ENCODE data around the gene FKRP.
A peak's percentile ranks its signal among the peaks of the same experiment; 100 is the strongest.
"Not testable (repeated sequence)": the region's sequence is repeated elsewhere in the genome, so short reads cannot be mapped to it uniquely, and the experiment has no call there.

The FKRP gene

DNA sequence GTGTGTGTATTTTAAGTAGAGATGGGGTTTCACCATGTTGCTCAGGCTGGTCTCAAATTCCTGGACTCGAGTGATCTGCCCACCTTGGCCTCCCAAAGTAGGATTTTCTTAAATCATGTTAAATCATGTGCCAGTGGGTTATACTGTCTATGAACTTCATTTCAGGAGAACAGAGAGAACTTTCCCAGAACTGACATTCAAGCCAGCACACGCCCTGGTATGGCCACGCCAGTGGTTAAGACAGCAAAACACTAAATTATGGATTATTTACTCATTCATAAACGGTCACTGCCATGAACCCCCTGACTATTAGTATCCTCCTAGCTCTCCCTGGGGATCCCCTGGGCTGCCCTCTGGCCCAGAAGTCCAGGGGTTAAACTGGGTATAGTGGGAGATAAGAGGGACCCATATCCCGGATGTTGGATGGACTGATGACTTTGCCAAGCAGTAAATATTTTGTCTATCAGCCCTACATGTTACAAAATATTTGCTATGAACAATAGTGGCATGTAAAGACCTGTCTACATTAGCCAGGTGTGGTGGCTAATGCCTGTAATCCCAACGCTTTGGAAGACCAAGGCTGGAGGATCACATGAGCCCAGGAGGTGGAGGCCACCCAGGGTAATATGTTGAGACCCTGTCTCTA lies 16.5 kb downstream of the FKRP start:
- DNase-seq (ENCODE audit: extremely low read depth, low read depth): no peak
- TF ChIP-seq, protein P1, sequence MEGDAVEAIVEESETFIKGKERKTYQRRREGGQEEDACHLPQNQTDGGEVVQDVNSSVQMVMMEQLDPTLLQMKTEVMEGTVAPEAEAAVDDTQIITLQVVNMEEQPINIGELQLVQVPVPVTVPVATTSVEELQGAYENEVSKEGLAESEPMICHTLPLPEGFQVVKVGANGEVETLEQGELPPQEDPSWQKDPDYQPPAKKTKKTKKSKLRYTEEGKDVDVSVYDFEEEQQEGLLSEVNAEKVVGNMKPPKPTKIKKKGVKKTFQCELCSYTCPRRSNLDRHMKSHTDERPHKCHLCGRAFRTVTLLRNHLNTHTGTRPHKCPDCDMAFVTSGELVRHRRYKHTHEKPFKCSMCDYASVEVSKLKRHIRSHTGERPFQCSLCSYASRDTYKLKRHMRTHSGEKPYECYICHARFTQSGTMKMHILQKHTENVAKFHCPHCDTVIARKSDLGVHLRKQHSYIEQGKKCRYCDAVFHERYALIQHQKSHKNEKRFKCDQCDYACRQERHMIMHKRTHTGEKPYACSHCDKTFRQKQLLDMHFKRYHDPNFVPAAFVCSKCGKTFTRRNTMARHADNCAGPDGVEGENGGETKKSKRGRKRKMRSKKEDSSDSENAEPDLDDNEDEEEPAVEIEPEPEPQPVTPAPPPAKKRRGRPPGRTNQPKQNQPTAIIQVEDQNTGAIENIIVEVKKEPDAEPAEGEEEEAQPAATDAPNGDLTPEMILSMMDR (IDR thresholded peaks at IDR 0.05; ENCODE audit: low read depth, low read length): no peak

GRCh38 chr19:46764817-46765291 lies 19.0 kb downstream of the FKRP start:
- DNase-seq (ENCODE audit: extremely low read depth, low read depth): no peak
- TF ChIP-seq, protein P1 (IDR thresholded peaks at IDR 0.05; ENCODE audit: low read depth, low read length): no peak

- no peak for DNase-seq (ENCODE audit: extremely low read depth, low read depth)
- TF ChIP-seq, protein P1 (IDR thresholded peaks at IDR 0.05; ENCODE audit: low read depth, low read length): peak; percentile 67
Observed at GRCh38 chr19:46766569-46767317, 20.9 kb downstream of the FKRP start.

DNA sequence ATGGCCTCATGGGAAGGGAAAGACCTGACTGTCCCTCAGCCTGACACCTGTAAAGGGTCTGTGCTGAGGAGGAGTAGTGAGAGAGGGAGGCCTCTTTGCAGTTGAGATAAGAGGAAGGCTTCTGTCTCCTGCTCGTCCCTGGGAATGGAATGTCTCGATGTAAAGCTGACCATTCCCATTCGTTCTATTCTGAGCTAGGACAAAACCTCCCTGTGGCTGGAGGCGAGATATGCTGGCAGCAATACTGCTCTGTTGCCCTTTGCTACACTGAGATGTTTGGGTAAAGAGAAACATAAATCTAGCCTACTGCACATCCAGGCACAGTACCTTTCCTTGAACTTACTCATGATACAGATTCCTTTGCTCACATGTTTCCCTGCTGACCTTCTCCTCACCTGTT lies 22.9 kb downstream of the FKRP start:
- not testable (repeated sequence) for DNase-seq (ENCODE audit: extremely low read depth, low read depth)

DNA sequence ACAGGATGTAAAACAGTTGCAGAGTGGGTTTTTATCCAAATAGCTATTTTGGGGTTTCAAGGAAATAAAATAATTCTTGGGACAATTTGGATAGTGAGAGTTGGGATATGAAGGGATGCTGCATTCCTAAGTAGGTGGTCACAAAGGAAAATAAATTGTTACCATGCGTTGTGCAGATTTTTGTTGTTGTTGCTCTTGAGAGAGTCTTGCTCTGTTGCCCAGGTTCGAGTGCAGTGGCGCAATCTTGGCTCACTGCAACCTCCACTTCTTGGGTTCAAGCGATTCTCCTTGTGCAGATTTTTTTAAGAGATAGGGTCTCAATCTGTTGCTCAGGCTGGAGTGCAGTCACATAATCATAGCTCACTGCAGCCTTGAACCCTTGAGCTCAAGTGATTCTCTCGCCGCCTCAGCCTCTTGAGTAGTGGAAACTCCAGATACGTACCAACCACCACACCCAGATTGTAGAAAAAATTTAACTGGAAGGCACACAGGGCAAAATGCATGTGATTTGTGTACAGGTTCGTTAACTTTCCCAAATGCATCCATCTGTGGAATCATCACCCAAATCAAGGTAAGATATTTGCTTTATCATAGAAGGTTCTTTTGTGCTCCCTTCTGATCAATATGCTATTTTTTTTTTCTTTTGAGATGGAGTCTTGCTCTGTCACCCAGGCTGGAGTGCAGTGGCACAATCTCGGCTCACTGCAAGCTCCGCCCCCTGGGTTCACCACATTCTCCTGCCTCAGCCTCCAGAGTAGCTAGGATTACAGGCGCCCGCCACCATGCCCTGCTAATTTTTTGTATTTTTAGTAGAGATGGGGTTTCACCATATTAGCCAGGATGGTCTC lies 26.5 kb downstream of the FKRP start:
- TF ChIP-seq, protein P1 (IDR thresholded peaks at IDR 0.05; ENCODE audit: low read depth, low read length): no peak
- no peak for DNase-seq (ENCODE audit: extremely low read depth, low read depth)

DNA sequence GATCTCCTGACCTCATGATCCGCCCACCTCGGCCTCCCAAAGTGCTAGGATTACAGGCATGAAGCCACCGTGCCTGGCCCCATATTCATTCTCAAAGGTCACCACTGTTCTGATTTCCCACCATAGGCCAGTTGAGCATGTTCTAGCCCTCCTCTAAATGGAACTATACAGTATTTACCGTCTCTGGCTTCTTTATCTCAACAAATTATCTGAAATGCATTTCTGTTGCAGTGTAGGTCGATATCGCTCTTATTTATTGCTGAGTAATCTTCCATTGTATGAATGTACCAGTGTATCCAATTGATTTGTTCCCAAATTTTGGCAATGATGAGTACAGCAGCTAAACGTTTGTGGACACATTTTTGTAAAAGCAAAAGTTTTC lies 27.2 kb downstream of the FKRP start:
- TF ChIP-seq, protein P1 (IDR thresholded peaks at IDR 0.05; ENCODE audit: low read depth, low read length): no peak
- no peak for DNase-seq (ENCODE audit: extremely low read depth, low read depth)

DNA sequence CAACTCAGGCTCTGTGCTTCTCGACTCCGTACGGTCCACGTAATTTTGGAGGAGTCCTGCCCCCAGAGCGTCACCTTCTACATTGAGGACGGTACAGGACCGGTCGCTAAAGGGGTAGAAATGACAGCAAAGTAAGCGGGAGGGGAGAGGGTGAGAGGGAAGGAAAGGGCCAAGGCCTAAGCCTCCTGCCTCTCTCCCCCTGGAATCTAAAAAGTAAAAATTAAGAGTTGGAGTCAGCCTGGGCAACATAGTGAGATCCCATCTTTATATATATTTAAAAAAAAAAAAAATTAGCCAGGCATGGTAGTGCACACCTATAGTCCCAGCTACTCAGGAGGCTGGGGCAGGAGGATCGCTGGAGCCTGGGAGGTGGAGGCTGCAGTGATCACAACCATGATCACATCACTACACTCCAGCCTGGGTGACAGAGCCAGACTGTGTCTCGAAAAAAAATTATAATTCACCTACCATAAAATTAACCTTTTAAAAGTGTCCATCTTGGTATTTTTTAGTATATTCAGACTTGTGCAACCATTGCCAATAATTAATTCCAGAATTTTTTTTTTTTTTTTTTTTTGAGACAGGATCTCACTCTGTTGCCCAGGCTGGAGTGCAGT lies 29.9 kb downstream of the FKRP start:
- TF ChIP-seq, protein P1 (IDR thresholded peaks at IDR 0.05; ENCODE audit: low read depth, low read length): no peak

More for the DNA sequence above, 29.9 kb downstream of the FKRP start:
- no peak for DNase-seq (ENCODE audit: extremely low read depth, low read depth)
